Measurements from ENCODE around the gene THEM4. TPM values are rescaled to one million over a fixed set of nuclear protein-coding genes. Genes with fewer than 3 reads are reported as not detected.
"Not testable (repeated sequence)": the region's sequence is repeated elsewhere in the genome, so short reads cannot be mapped to it uniquely, and the experiment has no call there.

The THEM4 gene
- total and polyA plus RNA-seq, 7 experiments from 2014 or later = 37.6 to 143 (median 113) TPM

DNA sequence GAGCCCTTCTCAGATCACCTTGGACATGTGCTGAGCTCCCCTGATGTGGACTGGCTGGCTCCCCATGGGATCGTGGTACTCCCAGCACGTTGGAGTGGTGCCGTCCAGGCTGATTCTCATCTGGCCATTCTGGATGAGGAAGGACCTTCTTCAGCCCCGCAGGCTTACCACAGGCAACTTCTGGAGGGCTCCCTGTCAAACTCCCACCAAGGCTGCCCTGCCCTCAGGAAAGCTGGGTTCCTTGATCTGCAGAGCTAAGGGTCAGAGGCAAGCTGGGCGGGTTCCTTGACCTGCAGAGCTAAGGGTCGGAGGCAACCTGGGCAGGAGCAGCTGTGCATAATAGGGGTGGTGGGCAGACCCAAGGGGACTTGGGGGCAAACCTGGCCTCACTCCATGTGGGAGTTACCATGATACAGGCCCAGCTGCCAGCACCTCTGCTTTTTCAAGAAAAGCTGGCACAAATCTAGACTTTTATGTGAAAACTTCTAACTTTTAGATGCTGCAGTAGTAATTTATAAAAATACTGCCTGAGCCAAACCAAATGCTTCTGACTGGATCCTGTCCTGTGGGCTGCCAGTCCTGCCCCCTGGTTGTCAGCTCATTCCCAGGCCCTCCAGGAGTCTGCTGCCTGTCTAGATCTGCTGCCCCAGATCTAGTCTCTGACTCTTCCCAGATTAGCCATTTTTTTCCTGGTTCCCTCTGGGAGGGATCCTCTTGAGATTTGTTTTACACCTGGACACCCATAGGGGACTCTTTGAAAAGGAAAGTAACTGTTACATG, 50.2 kb downstream of the THEM4 start:
- H3K9me3 Mint-ChIP-seq = no peaks in the 10 kb centered on the region
- peaks cover 0 to 1% (median 0%) of the 10 kb centered on the region in 5 donors for H3K36me3 Mint-ChIP-seq
- ATAC-seq (no peak), DNase-seq (no peak)
- ChIA-PET POLR2A (interaction anchor here (0.6 to 1.0 kb wide), 2 partner anchors 19 to 52 kb away, joined by 3 read pairs; partner anchors contain the start of gene C2CD4D), CTCF (interaction anchor here (0.5 kb wide), 1 partner anchor 429 kb away, joined by 9 read pairs; no protein-coding TSS in a partner anchor)
- H3K4me1 Mint-ChIP-seq = peaks cover 0 to 6% (median 0%) of the 10 kb centered on the region in 7 donors
- peaks cover 0 to 5% (median 0%) of the 10 kb centered on the region in 5 donors for H3K27me3 Mint-ChIP-seq
- no peak overlapping the region for H3K27ac Mint-ChIP-seq
- Histone ChIP-seq H3K9me3 (ENCODE audit: control insufficient read depth in 2 of 3, low read length in 3 of 3) (no peaks in the 10 kb centered on the region), H3K4me3 (ENCODE audit: low read length) (no peak overlapping the region), H3K4me1 (ENCODE audit: control insufficient read depth in 2 of 2, insufficient read depth in 2 of 2, low read length in 2 of 2) (no peaks in the 10 kb centered on the region), H3K27ac (ENCODE audit: low read depth, low read length) (no peak overlapping the region), H3K27me3 (ENCODE audit: control insufficient read depth in 2 of 2, insufficient read depth in 2 of 2, low read length in 2 of 2) (no peaks in the 10 kb centered on the region), H3K36me3 (ENCODE audit: control insufficient read depth in 2 of 3, insufficient read depth in 3 of 3, low read length in 3 of 3) (no peaks in the 10 kb centered on the region)
- H3K4me3 Mint-ChIP-seq = no peak overlapping the region
- intact Hi-C loops (cut with micrococcal nuclease) = no loop called here

DNA sequence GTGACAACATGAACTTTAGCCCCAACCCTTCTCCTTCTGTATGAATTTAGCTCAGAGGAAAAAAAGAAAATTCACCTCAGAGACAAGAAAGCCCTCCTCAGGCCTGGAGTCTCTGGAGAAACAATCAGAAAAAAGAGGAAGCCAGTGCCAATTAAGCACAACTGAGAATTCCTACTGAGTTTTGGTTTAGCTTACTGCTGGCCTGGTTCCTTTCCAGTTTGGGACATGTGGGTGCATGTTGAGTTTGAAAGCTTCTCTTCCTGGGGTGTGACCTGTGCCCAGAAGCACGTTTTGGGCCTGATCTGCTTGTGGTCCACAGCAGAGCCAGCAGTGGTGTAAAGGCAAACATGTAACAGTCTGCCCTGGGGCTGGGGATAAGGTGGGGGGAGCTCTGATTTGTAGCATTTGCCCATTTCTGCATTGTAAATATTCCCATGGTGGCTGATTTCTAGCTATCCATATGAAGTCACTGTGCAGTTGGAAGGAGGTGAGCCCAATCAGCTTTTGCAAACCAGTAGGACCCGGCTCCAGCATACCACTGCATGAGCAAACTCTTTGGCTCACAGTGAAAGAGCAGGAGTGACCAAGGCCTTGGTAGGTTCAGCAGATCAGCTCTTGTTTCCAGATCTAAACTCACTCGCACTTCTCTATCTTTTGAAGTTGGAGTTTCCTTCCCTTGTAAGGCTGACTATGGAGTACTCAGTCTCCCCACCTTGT, 51.1 kb downstream of the THEM4 start:
- POLR2A ChIA-PET = interaction anchor here (0.6 kb wide), 1 partner anchor 368 kb away, joined by 6 read pairs; no protein-coding TSS in a partner anchor
- Histone ChIP-seq H3K4me1 (ENCODE audit: control insufficient read depth in 2 of 2, insufficient read depth in 2 of 2, low read length in 2 of 2) (no peaks in the 10 kb centered on the region), H3K36me3 (ENCODE audit: control insufficient read depth in 2 of 3, insufficient read depth in 3 of 3, low read length in 3 of 3) (no peaks in the 10 kb centered on the region), H3K9me3 (ENCODE audit: control insufficient read depth in 2 of 3, low read length in 3 of 3) (no peaks in the 10 kb centered on the region), H3K4me3 (ENCODE audit: low read length) (no peak overlapping the region), H3K27ac (ENCODE audit: low read depth, low read length) (no peak overlapping the region), H3K27me3 (ENCODE audit: control insufficient read depth in 2 of 2, insufficient read depth in 2 of 2, low read length in 2 of 2) (no peaks in the 10 kb centered on the region)
- no peak overlapping the region for H3K27ac Mint-ChIP-seq
- CTCF ChIA-PET = no interaction called here
- peaks cover 0 to 5% (median 0%) of the 10 kb centered on the region in 5 donors for H3K27me3 Mint-ChIP-seq
- H3K9me3 Mint-ChIP-seq = no peaks in the 10 kb centered on the region
- intact Hi-C loops (cut with micrococcal nuclease) = no loop called here
- ATAC-seq (no peak), DNase-seq (no peak)
- H3K4me3 Mint-ChIP-seq = no peak overlapping the region
- H3K36me3 Mint-ChIP-seq = peaks cover 0 to 1% (median 0%) of the 10 kb centered on the region in 5 donors
- H3K4me1 Mint-ChIP-seq = peaks cover 0 to 6% (median 0%) of the 10 kb centered on the region in 7 donors

DNA sequence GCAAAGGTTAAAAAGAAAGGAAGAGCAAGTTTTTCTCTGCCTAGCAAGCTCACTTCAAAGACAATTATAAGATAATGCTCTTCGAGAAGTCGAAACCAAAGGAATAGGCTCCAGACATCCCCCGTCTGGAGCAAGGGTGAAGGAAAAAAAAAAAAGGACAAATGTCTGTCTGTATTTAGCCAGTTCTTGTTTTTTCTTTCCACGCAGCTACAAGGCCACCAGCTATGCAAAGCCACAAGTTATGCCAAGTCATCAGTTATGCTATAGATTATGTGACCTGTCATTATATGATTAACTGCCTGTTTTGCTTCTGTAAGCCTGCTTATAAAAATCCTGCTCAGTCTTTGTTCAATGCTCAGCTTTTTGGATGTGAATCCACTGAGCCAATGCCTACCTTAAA, 53.4 kb downstream of the THEM4 start:
- peaks cover 0 to 9% (median 0%) of the 10 kb centered on the region in 7 donors for H3K4me1 Mint-ChIP-seq
- intact Hi-C loops (cut with micrococcal nuclease) = no loop called here

DNA sequence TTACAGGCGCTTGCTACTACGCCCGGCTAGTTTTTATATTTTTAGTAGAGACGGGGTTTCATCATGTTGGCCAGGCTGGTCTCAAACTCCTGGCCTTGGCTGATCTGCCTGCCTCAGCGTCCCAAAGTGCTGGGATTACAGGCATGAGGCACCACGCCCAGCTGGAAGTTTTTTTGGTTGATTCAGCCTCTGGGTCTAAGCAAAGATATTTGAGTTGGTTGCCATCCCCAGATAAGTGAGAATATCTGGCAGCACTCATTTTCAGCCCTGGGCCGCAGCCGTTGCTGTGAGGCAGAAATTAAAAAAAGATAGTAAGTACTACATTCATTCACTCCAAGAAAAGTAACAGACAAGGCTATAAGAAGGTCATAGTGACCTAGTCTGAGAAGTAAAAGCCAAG, 53.8 kb downstream of the THEM4 start:
- POLR2A ChIA-PET; H3K36me3 Mint-ChIP-seq; H3K27me3 Mint-ChIP-seq; H3K27ac ChIP-seq (ENCODE audit: low read depth, low read length); H3K9me3 Mint-ChIP-seq; H3K4me1 ChIP-seq (ENCODE audit: control insufficient read depth in 2 of 2, insufficient read depth in 2 of 2, low read length in 2 of 2); H3K4me3 ChIP-seq (ENCODE audit: low read length); CTCF ChIA-PET; ATAC-seq; H3K27ac Mint-ChIP-seq; H3K36me3 ChIP-seq (ENCODE audit: control insufficient read depth in 2 of 3, insufficient read depth in 3 of 3, low read length in 3 of 3); H3K9me3 ChIP-seq (ENCODE audit: control insufficient read depth in 2 of 3, low read length in 3 of 3); H3K27me3 ChIP-seq (ENCODE audit: control insufficient read depth in 2 of 2, insufficient read depth in 2 of 2, low read length in 2 of 2); intact Hi-C loops (cut with micrococcal nuclease); H3K4me3 Mint-ChIP-seq: not testable (repeated sequence)
- H3K4me1 Mint-ChIP-seq = peaks cover 0 to 11% (median 0%) of the 10 kb centered on the region in 7 donors
- DNase-seq = peak in 1 of 9 donors; percentile 7

More for the DNA sequence above, 53.4 kb downstream of the THEM4 start:
- H3K36me3 ChIP-seq (ENCODE audit: control insufficient read depth in 2 of 3, insufficient read depth in 3 of 3, low read length in 3 of 3) = no peaks in the 10 kb centered on the region
- no peaks in the 10 kb centered on the region for H3K27me3 ChIP-seq (ENCODE audit: control insufficient read depth in 2 of 2, insufficient read depth in 2 of 2, low read length in 2 of 2)
- Mint-ChIP-seq H3K27ac (no peak overlapping the region), H3K36me3 (peaks cover 0 to 1% (median 0%) of the 10 kb centered on the region in 5 donors), H3K27me3 (peaks cover 0 to 5% (median 0%) of the 10 kb centered on the region in 5 donors), H3K9me3 (no peaks in the 10 kb centered on the region), H3K4me3 (no peak overlapping the region)
- no peak overlapping the region for H3K4me3 ChIP-seq (ENCODE audit: low read length)
- ChIA-PET CTCF (no interaction called here), POLR2A (no interaction called here)
- no peaks in the 10 kb centered on the region for H3K9me3 ChIP-seq (ENCODE audit: control insufficient read depth in 2 of 3, low read length in 3 of 3)
- no peak for ATAC-seq
- no peak overlapping the region for H3K27ac ChIP-seq (ENCODE audit: low read depth, low read length)
- no peak for DNase-seq
- no peaks in the 10 kb centered on the region for H3K4me1 ChIP-seq (ENCODE audit: control insufficient read depth in 2 of 2, insufficient read depth in 2 of 2, low read length in 2 of 2)

DNA sequence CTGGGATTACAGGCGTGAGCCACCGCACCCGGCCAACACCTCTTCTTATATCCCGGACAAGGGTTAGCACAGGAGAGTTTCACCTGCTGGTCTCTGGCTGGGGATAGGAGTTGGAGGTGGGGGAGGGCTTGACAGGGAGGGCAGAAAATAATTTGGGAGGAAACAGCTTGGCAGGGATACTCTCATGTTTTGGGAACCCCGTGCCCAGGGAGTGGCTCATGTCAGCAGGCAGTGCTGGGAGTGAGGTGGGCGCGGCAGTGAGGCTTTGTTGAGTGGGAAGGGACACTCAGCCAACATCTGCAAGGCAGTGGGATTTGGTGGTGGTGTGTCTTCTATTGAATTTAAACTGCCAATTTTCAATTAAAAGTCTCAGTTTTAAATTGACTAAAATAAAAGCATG, 54.7 kb downstream of the THEM4 start:
- Histone ChIP-seq H3K9me3 (ENCODE audit: control insufficient read depth in 2 of 3, low read length in 3 of 3) (no peaks in the 10 kb centered on the region), H3K27ac (ENCODE audit: low read depth, low read length) (no peak overlapping the region), H3K36me3 (ENCODE audit: control insufficient read depth in 2 of 3, insufficient read depth in 3 of 3, low read length in 3 of 3) (no peaks in the 10 kb centered on the region), H3K4me1 (ENCODE audit: control insufficient read depth in 2 of 2, insufficient read depth in 2 of 2, low read length in 2 of 2) (no peaks in the 10 kb centered on the region), H3K4me3 (ENCODE audit: low read length) (no peak overlapping the region), H3K27me3 (ENCODE audit: control insufficient read depth in 2 of 2, insufficient read depth in 2 of 2, low read length in 2 of 2) (no peaks in the 10 kb centered on the region)
- no peak overlapping the region for H3K27ac Mint-ChIP-seq
- ATAC-seq (no peak), DNase-seq (no peak)
- H3K9me3 Mint-ChIP-seq = no peaks in the 10 kb centered on the region
- peaks cover 0 to 11% (median 0%) of the 10 kb centered on the region in 7 donors for H3K4me1 Mint-ChIP-seq
- intact Hi-C loops (cut with micrococcal nuclease) = no loop called here
- ChIA-PET POLR2A (no interaction called here), CTCF (no interaction called here)
- no peak overlapping the region for H3K4me3 Mint-ChIP-seq
- peaks cover 0 to 1% (median 0%) of the 10 kb centered on the region in 5 donors for H3K36me3 Mint-ChIP-seq
- peaks cover 0 to 7% (median 0%) of the 10 kb centered on the region in 5 donors for H3K27me3 Mint-ChIP-seq

DNA sequence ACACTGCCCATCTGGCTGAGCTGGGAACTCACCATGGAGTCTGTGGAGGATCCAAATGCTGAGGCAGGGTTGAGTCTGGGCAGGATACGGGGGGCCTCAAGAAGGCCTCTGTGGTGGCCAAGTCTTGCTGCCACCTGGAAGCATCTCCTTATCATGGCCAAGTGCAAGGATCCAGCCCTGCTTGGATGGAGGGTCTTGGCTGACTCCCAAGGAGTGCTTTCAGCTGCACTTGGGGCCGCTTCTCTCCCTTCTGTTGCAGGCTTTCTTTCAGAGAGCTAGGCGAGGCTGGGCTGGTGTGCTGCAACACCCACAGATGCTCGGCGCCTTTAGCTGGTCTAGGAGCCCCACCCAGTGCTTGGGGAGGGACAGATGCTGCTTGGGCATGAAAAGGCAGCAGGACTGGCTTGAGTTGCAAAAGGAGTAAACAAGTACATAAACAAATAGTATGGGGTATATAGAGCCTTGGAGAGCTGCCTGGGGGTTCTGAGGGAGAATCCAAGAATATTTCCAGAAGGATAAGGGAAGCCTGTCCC, 55.8 kb downstream of the THEM4 start, which contains the start of gene THEM5:
TSS of gene THEM5 (minus strand) at position 302 of the 533 bp plus-strand sequence. CDS start at position 155, 147 bp downstream.
- no peak within 1 kb of the TSS for H3K4me3 Mint-ChIP-seq
- no peaks in the 10 kb centered on the region for H3K9me3 ChIP-seq (ENCODE audit: control insufficient read depth in 2 of 3, low read length in 3 of 3)
- H3K36me3 ChIP-seq (ENCODE audit: control insufficient read depth in 2 of 3, insufficient read depth in 3 of 3, low read length in 3 of 3) = no peaks in the 10 kb centered on the region
- H3K27me3 ChIP-seq (ENCODE audit: control insufficient read depth in 2 of 2, insufficient read depth in 2 of 2, low read length in 2 of 2) = no peaks in the 10 kb centered on the region
- H3K36me3 Mint-ChIP-seq = peaks cover 0 to 1% (median 0%) of the 10 kb centered on the region in 5 donors
- no peak within 1 kb of the TSS for H3K27ac ChIP-seq (ENCODE audit: low read depth, low read length)
- intact Hi-C loops (cut with micrococcal nuclease) = no loop called here
- no peak within 1 kb of the TSS for H3K4me3 ChIP-seq (ENCODE audit: low read length)
- ChIA-PET CTCF (no interaction called here), POLR2A (no interaction called here)
- peaks cover 0 to 7% (median 0%) of the 10 kb centered on the region in 5 donors for H3K27me3 Mint-ChIP-seq
- H3K4me1 Mint-ChIP-seq = peaks cover 0 to 11% (median 0%) of the 10 kb centered on the region in 7 donors
- H3K27ac Mint-ChIP-seq = no peak within 1 kb of the TSS
- no peaks in the 10 kb centered on the region for H3K9me3 Mint-ChIP-seq
- ATAC-seq (no peak), DNase-seq (no peak)
- H3K4me1 ChIP-seq (ENCODE audit: control insufficient read depth in 2 of 2, insufficient read depth in 2 of 2, low read length in 2 of 2) = no peaks in the 10 kb centered on the region

Measured in naive thymus-derived CD4-positive, alpha-beta T cell (primary cell).